PC-9 (cell line): ENCODE data around the gene ST13.

Experiments
- EZH2 ChIP-seq: fragments of 200-600 bp; sonication (generic); IDR thresholded peaks from 2 replicates; pipeline ENCODE4 v1.8.0; 2017; ENCODE audit warnings: antibody characterized with exemption, low read depth
- TF ChIP-seq, protein P1 (sequence below): fragments of 200-600 bp; sonication (generic); conservative IDR thresholded peaks from 2 replicates; pipeline ENCODE4 v1.6.1; 2017; ENCODE audit warnings: mixed run types, antibody characterized with exemption, mild to moderate bottlenecking, moderate library complexity

DNA sequence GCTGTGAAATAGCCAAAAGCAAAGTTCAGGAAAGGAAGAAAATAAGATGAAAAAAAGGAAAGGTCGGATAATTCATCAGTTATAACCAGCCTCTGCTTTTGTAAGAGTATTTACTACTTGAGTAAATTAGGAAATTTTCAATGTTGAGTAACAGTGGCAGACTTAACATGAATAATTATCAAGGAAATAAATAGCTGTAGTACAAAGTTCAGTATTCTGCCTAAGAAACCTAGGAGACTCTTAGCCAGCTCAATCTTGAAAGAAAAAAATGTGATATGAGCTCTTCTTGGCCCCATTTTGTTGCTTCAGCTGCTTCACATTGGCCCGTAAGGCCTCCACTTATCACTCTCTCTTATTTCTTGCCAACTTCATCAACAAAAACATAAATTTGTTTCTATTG, 22.5 kb upstream of the ST13 start:
- TF ChIP-seq, protein P1, sequence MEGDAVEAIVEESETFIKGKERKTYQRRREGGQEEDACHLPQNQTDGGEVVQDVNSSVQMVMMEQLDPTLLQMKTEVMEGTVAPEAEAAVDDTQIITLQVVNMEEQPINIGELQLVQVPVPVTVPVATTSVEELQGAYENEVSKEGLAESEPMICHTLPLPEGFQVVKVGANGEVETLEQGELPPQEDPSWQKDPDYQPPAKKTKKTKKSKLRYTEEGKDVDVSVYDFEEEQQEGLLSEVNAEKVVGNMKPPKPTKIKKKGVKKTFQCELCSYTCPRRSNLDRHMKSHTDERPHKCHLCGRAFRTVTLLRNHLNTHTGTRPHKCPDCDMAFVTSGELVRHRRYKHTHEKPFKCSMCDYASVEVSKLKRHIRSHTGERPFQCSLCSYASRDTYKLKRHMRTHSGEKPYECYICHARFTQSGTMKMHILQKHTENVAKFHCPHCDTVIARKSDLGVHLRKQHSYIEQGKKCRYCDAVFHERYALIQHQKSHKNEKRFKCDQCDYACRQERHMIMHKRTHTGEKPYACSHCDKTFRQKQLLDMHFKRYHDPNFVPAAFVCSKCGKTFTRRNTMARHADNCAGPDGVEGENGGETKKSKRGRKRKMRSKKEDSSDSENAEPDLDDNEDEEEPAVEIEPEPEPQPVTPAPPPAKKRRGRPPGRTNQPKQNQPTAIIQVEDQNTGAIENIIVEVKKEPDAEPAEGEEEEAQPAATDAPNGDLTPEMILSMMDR: no peak
- no peak for TF ChIP-seq EZH2
